Endothelial cell of umbilical vein (primary cell): Measurements from ENCODE around the gene EDARADD. TPM values are rescaled to one million over a fixed set of nuclear protein-coding genes. Genes with fewer than 3 reads are reported as not detected.

Experiments used
- BruUV-seq: library from RNA; stranded (reverse); fragments of 400-500 nt; replicated peaks from 2 replicates; lab custom pipeline; 2021; lab: Mats Ljungman, UMichigan
- CTCF ChIA-PET: fragments of 300-600, 350-600 bp; sonication (Branson Sonifier 250); formaldehyde crosslinking; loops from one replicate; lab custom pipeline; 2021; ENCODE audit warnings: antibody characterized with exemption, inconsistent platforms; lab: Charles Lee
- POLR2A ChIA-PET: fragments of 300-600, 350-600 bp; sonication (Branson Sonifier 250); formaldehyde crosslinking; loops from one replicate; lab custom pipeline; 2021; ENCODE audit warnings: antibody characterized with exemption, inconsistent platforms; lab: Charles Lee
- DNase-seq: peaks from one replicate; pipeline ENCODE4 v3.0.0-alpha.2; 2011; ENCODE audit warnings: low read depth, low spot score
- FAIRE-seq: peaks from 2 replicates; lab custom pipeline; 2011; peaks lifted over from hg19 to GRCh38; lab: Jason Lieb, UNC
- H2AFZ ChIP-seq: 2 replicates; pipeline ENCODE4 v1.6.0; 2012; ENCODE audit warnings: low read depth, low read length, control low read depth, inconsistent platforms
- H3K27ac ChIP-seq: 2 replicates; pipeline ENCODE4 v1.5.1; 2011; ENCODE audit warnings: low read depth, mild to moderate bottlenecking, control low read depth, low read length, moderate library complexity; ENCODE audit not compliant: insufficient read depth
- H3K27me3 ChIP-seq, 2 experiments: 2 replicates each; pipeline versions ENCODE4 v1.6.0 to v1.6.1; 2011; ENCODE audit warnings: low read length in 2 of 2, mixed read lengths in 1 of 2; ENCODE audit not compliant: control insufficient read depth in 2 of 2, insufficient read depth in 2 of 2
- H3K36me3 ChIP-seq, 2 experiments: 2 replicates in 1 of 2; 3 replicates in 1 of 2; pipeline ENCODE4 v1.5.1; 2011; ENCODE audit warnings: low read length in 2 of 2, mild to moderate bottlenecking in 1 of 2, moderate library complexity in 1 of 2; ENCODE audit not compliant: control insufficient read depth in 2 of 2, insufficient read depth in 2 of 2; ENCODE audit errors: extremely low read depth in 1 of 2
- H3K4me1 ChIP-seq: 3 replicates; pipeline ENCODE4 v1.5.1; 2011; ENCODE audit warnings: mild to moderate bottlenecking, low read length; ENCODE audit not compliant: control insufficient read depth, insufficient read depth; ENCODE audit errors: extremely low read depth
- H3K4me2 ChIP-seq: 2 replicates; pipeline ENCODE4 v1.6.1; 2011; ENCODE audit warnings: low read length, control low read depth, mixed read lengths; ENCODE audit not compliant: insufficient read depth
- H3K4me3 ChIP-seq, 3 experiments: fragments of 200-600 bp in 1 of 3; sonication (generic), shearing (Covaris generic) in 1 of 3; replicated peaks in 1 of 3; 2 replicates each; pipeline ENCODE4 v1.5.1; 2011 to 2016; ENCODE audit warnings: control low read depth in 3 of 3, low read length in 3 of 3, mild to moderate bottlenecking in 2 of 3, inconsistent platforms in 1 of 3, low read depth in 1 of 3, moderate library complexity in 1 of 3; ENCODE audit not compliant: insufficient read depth in 1 of 3
- H3K79me2 ChIP-seq: 2 replicates; pipeline ENCODE4 v1.6.0; 2012; ENCODE audit warnings: low read length, inconsistent platforms; ENCODE audit not compliant: control insufficient read depth, insufficient read depth
- H3K9ac ChIP-seq: replicated peaks from 2 replicates; pipeline ENCODE3; 2011; ENCODE audit warnings: low read length, control low read depth; ENCODE audit not compliant: insufficient read depth; ENCODE audit errors: extremely low read depth
- H3K9me1 ChIP-seq: replicated peaks from 3 replicates; pipeline ENCODE4 v1.6.0; 2011; ENCODE audit warnings: mild to moderate bottlenecking, low read length; ENCODE audit not compliant: control insufficient read depth, insufficient read depth; ENCODE audit errors: extremely low read depth
- H3K9me3 ChIP-seq: replicated peaks from 2 replicates; pipeline ENCODE4 v1.5.1; 2012; ENCODE audit warnings: low read length, inconsistent platforms; ENCODE audit not compliant: control insufficient read depth, insufficient read depth
- H4K20me1 ChIP-seq: replicated peaks from 2 replicates; pipeline ENCODE3; 2011; ENCODE audit warnings: mild to moderate bottlenecking, low read length; ENCODE audit not compliant: control insufficient read depth, insufficient read depth; ENCODE audit errors: extremely low read depth
- EZH2 ChIP-seq: IDR thresholded peaks from 2 replicates; pipeline ENCODE4 v1.6.1; 2012; ENCODE audit warnings: borderline replicate concordance, low read depth, mild to moderate bottlenecking, moderate library complexity, low read length, inconsistent platforms; ENCODE audit not compliant: severe bottlenecking
- JUN ChIP-seq: IDR thresholded peaks from 2 replicates; pipeline ENCODE4 v1.6.1; 2011; ENCODE audit warnings: borderline replicate concordance, low read depth; ENCODE audit not compliant: insufficient read length, insufficient read depth
- MYC ChIP-seq: IDR thresholded peaks from one replicate; pipeline ENCODE4 v1.6.1; 2011; ENCODE audit warnings: mild to moderate bottlenecking, low read depth, low read length
- dilution Hi-C: fragments of 300-500 bp; cut with MboI; formaldehyde crosslinking; loops from one replicate; pipeline ENCODE4 v1.15.0; 2019; ENCODE audit warnings: low sequenced_read_pairs; ENCODE audit not compliant: extremely low pct_ligation_motif_present
- intact Hi-C: fragments of 100-400 bp; cut with micrococcal nuclease; formaldehyde crosslinking; loops from one replicate; pipeline ENCODE4 v1.10.0; 2022
- polyA plus RNA-seq, 4 experiments: library from polyadenylated mRNA; depleted of rRNA in 3 of 4; stranded (reverse) in 3 of 4; unstranded in 1 of 4; fragments of >200 nt; gene quantifications; 2 replicates each; pipeline versions ENCODE4 v1.2.1 to v1.2.3, GENCODE V29; 2011 to 2012; ENCODE audit warnings: missing spikeins in 1 of 4
- total RNA-seq: library from RNA; stranded (reverse); gene quantifications from 2 replicates; pipeline ENCODE4 v1.2.3, GENCODE V29; 2021
- TF ChIP-seq, protein P1 (sequence below), 2 donors: IDR thresholded peaks; 1 replicate in 1 of 2; 2 replicates in 1 of 2; pipeline ENCODE4 v1.5.1; 2011; ENCODE audit warnings: low read length in 2 of 2, mild to moderate bottlenecking in 2 of 2, moderate library complexity in 2 of 2, control low read depth in 1 of 2, inconsistent platforms in 1 of 2, low read depth in 1 of 2; ENCODE audit not compliant: insufficient read depth in 1 of 2; ENCODE audit errors: extremely low read depth in 1 of 2
- TF ChIP-seq, protein P2 (sequence below): IDR thresholded peaks from 2 replicates; pipeline ENCODE4 v1.6.1; 2011; ENCODE audit not compliant: insufficient read depth, insufficient read length

The EDARADD gene
- total and polyA plus RNA-seq, 2 donors (not counting 3 experiments of a cell fraction or from before 2014, with no cell fraction given), result not detected

DNA sequence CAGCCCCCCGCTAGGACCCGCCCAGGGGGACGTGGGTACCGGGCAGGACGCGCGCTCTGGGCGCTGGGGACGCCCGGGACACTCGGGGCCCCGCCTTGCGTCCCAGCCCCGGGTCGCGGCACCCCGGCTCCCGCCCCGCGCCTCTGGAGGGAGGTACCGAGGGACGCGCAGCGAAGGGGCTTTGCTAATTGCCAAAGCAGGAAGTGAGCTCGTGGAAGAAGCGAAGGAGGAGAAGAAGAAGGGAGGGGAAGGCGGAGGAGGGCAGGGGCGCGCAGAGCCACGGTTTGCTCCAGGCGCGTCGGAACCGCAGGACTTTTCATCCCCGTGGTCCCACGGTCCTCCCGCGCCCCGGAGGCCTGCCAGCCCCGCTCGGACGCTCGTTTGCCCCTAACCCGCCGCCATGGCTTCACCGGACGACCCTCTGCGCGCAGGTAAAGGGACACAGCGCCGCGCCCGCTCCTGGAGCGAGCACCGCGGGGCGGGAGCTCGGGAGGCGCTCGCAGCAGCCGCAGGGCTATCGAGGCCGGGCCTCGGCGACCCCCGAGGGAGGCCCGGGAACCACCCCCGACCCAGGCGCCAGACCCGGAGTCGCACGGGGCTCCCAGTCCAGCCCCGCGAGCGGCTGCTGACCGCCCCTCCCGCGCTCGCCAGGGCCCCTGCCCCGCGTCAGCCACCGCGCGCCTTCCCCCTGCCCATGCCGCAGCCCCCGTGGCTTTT is 1.3 kb downstream of the EDARADD start:
- H3K4me2 ChIP-seq, result peak overlapping the region; percentile 67
- H3K9me3 ChIP-seq, result no peaks in the 10 kb centered on the region
- no peaks in the 10 kb centered on the region for H3K79me2 ChIP-seq
- H3K9ac ChIP-seq, result no peak overlapping the region
- H3K9me1 ChIP-seq, result no peaks in the 10 kb centered on the region
- H4K20me1 ChIP-seq, result no peaks in the 10 kb centered on the region
- BruUV-seq, result no TSS peak
- TF ChIP-seq EZH2 (peak; percentile 25), JUN (no peak), MYC (no peak)
- TF ChIP-seq, protein P1, sequence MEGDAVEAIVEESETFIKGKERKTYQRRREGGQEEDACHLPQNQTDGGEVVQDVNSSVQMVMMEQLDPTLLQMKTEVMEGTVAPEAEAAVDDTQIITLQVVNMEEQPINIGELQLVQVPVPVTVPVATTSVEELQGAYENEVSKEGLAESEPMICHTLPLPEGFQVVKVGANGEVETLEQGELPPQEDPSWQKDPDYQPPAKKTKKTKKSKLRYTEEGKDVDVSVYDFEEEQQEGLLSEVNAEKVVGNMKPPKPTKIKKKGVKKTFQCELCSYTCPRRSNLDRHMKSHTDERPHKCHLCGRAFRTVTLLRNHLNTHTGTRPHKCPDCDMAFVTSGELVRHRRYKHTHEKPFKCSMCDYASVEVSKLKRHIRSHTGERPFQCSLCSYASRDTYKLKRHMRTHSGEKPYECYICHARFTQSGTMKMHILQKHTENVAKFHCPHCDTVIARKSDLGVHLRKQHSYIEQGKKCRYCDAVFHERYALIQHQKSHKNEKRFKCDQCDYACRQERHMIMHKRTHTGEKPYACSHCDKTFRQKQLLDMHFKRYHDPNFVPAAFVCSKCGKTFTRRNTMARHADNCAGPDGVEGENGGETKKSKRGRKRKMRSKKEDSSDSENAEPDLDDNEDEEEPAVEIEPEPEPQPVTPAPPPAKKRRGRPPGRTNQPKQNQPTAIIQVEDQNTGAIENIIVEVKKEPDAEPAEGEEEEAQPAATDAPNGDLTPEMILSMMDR (IDR thresholded peaks at IDR 0.05; ENCODE audit: extremely low read depth in 1 of 2, insufficient read depth in 1 of 2, low read depth in 1 of 2, low read length in 2 of 2), result no peak
- TF ChIP-seq, protein P2, sequence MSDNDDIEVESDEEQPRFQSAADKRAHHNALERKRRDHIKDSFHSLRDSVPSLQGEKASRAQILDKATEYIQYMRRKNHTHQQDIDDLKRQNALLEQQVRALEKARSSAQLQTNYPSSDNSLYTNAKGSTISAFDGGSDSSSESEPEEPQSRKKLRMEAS, result no peak
- no peak for DNase-seq
- ChIA-PET POLR2A (no interaction called here), CTCF (no interaction called here)
- peaks cover 21 to 30% of the 10 kb centered on the region in 2 experiments for H3K27me3 ChIP-seq
- peaks cover 3% of the 10 kb centered on the region for H3K4me1 ChIP-seq
- H3K36me3 ChIP-seq, result no peaks in the 10 kb centered on the region
- dilution Hi-C loops, result no loop called here
- peak overlapping the region; percentile 82 for H2AFZ ChIP-seq
- H3K27ac ChIP-seq, result no peak overlapping the region
- H3K4me3 ChIP-seq, result peak overlapping the region; percentile 12 to 50 (median 28)
- intact Hi-C loops, result no loop called here
- no peak for FAIRE-seq
